Activated T-cell treated with anti-CD3 and anti-CD28 coated beads for 24 hours (primary cell): ENCODE measurements around the gene PWWP2B.

Experiments used
- DNase-seq: peaks from one replicate; pipeline ENCODE4 v3.0.0-alpha.2; 2020; ENCODE audit warnings: low read depth

Gene PWWP2B

GRCh38 chr10:132407243-132407746 lies 10.3 kb downstream of the PWWP2B start:
- no peak for DNase-seq

- no peak for DNase-seq
Observed at GRCh38 chr10:132407846-132408278, 10.9 kb downstream of the PWWP2B start.

- no peak for DNase-seq
Observed at GRCh38 chr10:132408367-132408781, 11.4 kb downstream of the PWWP2B start.

DNA sequence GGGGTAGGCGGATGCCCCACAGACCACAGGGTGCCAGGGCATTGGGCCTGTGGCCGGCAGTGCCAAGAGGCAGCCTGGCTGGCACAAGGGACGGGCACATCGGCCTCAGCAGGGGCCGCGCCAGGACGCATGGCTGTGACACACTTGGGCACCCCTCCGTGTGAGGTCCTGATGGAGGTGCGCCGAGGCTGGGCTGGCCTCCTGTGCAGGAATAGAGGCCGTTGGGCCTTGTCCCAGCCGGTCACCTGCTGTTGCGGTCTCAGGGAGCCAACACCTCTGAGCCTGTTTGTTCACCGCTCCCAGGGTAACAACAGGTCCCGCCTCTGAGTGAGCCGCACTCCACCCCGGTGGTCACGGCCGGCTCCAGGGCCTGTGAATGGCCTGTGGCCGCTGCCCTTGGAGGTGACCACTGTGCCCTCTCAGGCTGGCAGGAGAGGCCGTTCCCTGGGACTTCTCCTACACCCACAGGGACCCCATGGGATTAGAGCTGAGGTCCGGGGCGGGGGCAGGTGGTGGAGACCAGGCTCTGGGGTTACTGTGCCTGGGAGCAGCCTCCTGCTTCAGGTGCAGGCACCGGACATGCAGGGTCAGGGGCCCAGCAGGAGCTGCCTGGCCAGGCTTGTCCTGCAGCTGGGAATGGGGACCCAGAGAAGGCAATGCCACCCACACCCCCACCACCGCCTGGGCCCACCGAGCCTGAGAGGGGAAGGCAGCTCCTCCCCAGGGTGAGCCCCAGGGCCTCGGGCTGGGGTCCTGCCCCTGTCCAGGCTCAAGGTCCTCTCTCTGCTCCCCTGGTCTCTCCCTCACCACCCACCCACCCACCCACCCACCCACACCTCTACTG lies 12.0 kb downstream of the PWWP2B start:
- no peak for DNase-seq

DNA sequence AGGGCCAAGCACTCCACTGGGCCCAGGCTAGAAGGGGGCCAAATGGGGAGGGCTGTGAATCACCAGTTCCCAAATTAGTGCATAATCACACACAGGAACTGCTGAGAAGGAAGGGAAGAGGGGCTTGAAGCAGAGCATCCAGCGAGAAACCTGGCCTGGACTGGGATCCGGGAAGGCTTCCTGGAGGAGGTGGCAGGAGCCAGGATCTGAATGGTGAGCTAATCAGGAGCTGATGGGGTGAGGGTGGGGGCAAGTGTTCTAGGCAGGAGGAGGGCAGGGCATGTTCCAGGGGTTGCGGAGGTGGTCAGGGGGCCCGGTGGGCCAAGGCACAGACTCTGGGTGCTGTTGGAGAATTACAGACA lies 12.6 kb downstream of the PWWP2B start:
- DNase-seq, result no peak

GRCh38 chr10:132410056-132410778 lies 13.2 kb downstream of the PWWP2B start:
- DNase-seq, result no peak

DNA sequence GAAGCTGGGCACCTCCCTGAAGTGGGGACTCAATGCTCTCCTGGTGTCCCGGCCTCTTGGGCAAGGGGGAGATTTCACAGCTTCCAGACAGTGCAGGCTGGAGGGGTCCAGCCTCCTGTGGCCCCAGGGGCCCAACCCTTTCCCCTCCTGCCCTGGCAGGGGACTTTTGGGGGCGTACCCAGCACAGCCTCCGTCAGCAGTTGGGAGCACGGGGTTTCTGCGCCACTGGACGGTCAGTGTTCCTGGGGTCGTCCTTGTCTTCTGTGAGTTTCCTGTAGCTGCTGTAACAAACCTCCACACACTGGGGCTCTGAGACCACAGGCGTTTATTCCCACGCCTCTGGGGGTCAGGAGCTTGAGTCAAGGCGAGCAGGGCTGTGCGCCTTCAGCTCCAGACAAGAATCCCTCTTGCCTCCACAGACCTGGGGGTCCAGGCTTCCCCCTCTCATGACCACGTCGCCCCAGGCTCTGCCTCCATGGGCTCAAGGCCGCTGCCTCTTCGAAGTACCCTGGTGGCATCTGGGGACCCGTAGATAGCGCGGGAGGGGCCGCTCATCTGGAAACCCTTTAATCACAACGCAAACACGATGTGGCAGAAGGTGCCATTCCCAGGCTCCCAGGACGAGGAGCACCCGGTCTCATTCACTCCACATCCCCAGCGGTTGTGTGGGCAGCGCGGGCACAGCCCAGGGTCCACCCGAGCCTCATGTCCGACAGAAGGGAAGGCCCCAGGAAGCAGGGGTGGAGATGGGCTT lies 14.0 kb downstream of the PWWP2B start:
- no peak for DNase-seq

DNA sequence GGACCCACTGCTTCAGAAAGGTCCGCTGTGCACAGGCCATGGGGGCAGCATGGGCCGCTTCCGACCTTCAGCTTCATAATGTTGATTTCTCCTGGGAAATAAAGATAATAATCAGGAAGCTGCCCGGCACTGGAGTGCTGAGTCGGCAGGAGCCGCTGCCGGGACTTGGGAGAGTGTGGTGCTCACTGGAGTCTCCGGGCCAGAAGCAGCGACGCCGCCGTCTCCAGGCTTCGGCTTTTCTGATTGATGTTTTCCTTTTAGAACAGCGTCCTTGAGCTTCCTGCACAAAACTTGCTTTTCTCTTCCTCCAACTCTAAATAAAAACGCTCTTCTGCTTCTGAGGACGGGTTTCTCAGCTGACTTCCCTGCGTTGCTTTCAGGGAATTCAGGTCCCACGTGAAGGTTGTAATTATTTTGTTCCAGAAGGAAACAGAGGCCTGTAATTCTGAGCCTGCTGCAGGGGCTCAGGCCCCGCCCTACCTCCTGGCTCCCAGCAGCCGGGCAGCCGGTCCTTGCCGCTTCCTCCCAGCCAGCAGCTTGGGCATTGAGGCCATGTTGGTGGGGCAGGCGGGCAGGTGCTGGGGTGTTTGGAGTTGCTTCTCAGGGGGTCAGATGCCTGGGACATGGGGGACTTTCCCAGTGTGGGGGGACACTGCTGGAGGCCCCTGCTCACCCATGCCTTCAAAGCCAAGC lies 14.7 kb downstream of the PWWP2B start:
- no peak for DNase-seq

GRCh38 chr10:132412316-132413192 lies 15.6 kb downstream of the PWWP2B start:
- DNase-seq, result no peak

DNA sequence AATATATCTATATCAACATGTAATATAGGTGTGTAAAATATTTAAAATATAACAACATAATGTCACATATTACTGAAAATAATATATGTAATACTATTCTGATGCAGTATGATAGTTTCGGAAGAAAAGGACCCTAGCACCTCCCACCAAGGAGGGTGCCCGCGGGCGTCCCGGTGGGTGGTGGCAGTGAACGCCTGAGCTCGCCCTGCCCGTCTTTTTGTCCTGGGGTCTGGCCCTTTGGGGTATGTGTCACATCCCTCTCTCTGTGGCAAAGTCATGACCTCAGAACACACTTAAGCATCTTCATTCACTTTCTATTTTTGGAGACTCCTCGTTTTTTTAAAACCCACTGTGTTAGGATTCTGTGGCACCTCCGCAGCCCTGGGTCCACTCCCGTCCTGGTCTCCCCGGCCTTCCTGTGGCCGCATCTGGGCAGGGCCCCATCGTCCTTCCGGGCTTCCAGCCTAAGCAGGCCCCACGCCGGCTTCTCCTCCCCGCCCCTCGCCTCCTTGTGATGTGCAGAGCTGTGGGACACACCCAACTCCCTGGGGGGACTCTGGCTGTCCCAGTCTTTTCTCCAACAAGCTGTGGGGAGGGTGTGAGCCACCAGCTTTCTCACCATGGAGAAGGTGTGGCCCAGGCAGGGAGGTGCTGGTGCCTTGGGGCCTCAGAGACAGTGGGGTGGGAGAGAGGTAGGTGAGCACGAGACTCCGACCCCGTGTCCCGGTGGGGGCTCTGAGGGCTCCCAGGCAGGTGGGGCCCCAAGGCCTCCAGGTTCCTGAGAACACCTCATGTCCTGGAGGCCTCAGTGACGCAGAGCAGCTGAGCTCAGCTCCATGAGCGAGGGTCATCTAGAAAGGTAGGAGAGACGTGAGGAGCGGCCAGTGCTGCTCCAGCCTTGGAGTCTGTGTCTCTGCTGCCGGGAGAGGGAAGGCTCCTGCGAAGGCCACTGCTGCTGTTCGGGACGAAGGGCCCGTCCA lies 16.5 kb downstream of the PWWP2B start:
- no peak for DNase-seq

DNA sequence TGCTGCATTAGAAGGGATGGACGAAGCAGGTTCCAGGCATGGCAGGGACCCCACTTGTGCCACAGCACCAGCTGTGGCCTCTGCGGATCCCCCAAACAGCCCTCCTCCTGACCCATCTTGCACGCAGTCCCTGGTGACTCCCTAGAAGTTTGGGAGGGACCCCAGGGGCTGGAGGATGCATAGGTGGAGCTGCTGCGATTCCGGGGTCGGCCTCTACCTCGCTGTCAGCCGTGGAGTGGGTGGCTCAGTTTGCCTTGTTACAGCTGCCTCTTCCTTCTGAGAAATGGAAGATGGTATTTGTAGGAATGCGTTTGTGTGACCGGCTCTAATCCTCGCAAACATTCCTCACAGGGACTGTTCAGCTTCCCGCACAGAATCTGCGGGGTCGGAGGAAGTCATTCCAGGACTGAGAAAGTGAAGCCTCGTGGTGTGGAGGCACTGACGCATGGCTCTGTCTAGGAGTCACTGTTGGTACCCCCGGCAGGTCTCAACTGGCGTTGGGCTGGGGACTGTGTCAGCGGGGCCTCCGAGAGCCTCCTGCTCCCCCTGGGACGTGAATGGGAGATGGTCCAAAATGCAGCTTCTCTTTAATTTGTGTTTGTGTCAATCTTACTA lies 17.5 kb downstream of the PWWP2B start:
- no peak for DNase-seq

DNA sequence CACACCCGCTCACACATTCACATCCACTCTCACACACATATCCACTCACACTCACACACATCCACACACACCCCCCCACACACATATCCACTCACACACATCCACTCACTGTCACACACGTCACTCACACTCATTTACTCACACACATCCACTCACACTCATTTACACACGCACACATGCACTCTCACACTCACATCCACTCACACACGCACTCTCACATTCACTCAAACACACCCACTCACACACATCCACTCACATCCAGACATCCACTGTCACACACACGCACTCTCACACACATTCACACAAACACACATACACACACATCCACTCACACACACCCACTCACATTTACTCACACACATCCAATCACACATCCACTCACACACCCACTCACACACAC lies 18.3 kb downstream of the PWWP2B start:
- no peak for DNase-seq

- DNase-seq, result no peak
Observed at GRCh38 chr10:132415956-132416355, 19.0 kb downstream of the PWWP2B start.

- DNase-seq, result no peak
Observed at GRCh38 chr10:132416566-132417256, 19.7 kb downstream of the PWWP2B start.

DNA sequence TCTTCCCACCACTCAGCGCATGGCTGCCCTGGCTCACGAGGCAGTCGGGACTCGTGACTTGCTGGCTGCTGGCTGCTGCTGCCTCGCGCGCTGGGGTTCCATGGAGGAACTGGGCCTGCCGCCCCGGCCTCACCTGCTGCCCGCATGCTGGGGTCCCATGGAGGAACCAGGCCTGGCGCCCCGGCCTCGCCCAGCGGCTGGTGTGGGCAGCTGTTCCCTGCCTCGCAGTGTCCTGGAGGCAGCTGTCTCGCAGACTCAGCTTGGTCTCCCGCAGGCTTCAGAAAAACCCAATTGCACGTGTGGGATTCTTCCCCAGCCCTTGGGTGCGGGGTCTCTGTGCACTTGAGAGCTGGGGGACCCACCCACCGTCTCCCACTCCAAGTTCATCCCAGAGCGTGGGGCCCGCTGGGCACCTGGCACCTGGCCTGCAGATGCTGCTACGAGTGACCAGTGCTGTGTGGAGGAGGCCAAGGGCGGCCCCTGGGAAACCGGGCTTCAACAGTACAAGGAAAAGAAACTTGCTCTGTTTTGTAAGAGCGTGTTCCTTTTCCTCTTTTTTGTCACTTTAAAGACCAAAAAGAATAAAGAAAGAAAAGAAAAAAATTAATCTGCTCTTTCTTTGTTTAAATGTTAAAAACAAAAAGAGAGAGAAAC lies 20.4 kb downstream of the PWWP2B start:
- DNase-seq, result no peak

- no peak for DNase-seq
Observed at GRCh38 chr10:132417957-132418441, 21.0 kb downstream of the PWWP2B start.

- DNase-seq, result no peak
Observed at GRCh38 chr10:132418527-132419416, 21.8 kb downstream of the PWWP2B start.
